GM10266 (cell line): Measurements from ENCODE around the gene RNU6-7.

Source experiments
- DNase-seq: peaks from one replicate; pipeline ENCODE4 v3.0.0; 2012; ENCODE audit errors: extremely low spot score
- CTCF ChIP-seq: IDR thresholded peaks from 2 replicates; pipeline ENCODE4 v1.5.1; 2012; ENCODE audit warnings: mild to moderate bottlenecking, low read depth; ENCODE audit not compliant: control insufficient read depth, insufficient read depth; ENCODE audit errors: missing control alignments

The RNU6-7 gene

GRCh38 chr14:32201816-32202490 lies at the start of gene RNU6-7:
Gene RNU6-7 (plus strand): TSS chr14:32202045.
- no peak for TF ChIP-seq CTCF
- DNase-seq, result no peak

DNA sequence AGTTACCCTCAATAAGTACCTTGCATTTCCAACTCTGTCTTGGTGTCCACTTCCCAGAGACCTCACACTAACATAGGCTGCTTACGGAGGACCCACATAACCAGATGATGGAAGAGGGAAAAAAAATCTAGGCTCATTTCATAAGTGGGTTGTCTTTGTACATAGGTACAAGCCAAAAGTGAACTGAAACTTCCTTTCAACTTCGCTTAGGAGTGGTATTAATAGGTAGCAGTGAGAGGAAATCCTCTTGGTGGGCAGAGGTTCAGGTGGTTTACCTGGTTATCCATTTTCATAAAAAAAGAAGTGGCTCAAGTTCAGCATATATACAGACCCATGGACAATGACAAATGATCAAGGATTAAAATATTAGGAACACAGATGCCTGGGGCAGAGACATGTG lies 35.8 kb upstream of the RNU6-7 start:
- no peak for DNase-seq
- TF ChIP-seq CTCF, result no peak

GRCh38 chr14:32166924-32167323 lies 34.9 kb upstream of the RNU6-7 start:
- no peak for DNase-seq
- TF ChIP-seq CTCF, result no peak

GRCh38 chr14:32167907-32168306 lies 33.9 kb upstream of the RNU6-7 start:
- DNase-seq, result no peak

GRCh38 chr14:32169191-32169590 lies 32.7 kb upstream of the RNU6-7 start:
- no peak for DNase-seq
- no peak for TF ChIP-seq CTCF

More at GRCh38 chr14:32167907-32168306, 33.9 kb upstream of the RNU6-7 start:
- TF ChIP-seq CTCF, result no peak

GRCh38 chr14:32171469-32171868 lies 30.4 kb upstream of the RNU6-7 start:
- TF ChIP-seq CTCF, result no peak
- no peak for DNase-seq

- TF ChIP-seq CTCF, result no peak
- DNase-seq, result no peak
Measured at GRCh38 chr14:32183151-32184058, 18.4 kb upstream of the RNU6-7 start.
